Measurements from ENCODE around the gene KCNJ9. TPM values are rescaled to one million over a fixed set of nuclear protein-coding genes. Genes with fewer than 3 reads are reported as not detected.

Gene KCNJ9
- total and polyA plus RNA-seq, 2 donors (not counting 3 experiments of a cell fraction or from before 2014, with no cell fraction given), result not detected

GRCh38 chr1:160133990-160134770 is 52.8 kb downstream of the KCNJ9 start:
- no TSS peak for BruUV-seq (replicated peaks)
- H3K9me3 ChIP-seq (replicated peaks; ENCODE audit: control insufficient read depth, insufficient read depth, low read length), result no peaks in the 10 kb centered on the region
- DNase-seq (ENCODE audit: low read depth, low spot score) (no peak), FAIRE-seq (no peak)
- H3K4me1 ChIP-seq (ENCODE audit: control insufficient read depth, extremely low read depth, insufficient read depth, low read length), result no peaks in the 10 kb centered on the region
- intact Hi-C loops (cut with micrococcal nuclease), result no loop called here
- no peak overlapping the region for H2AFZ ChIP-seq (ENCODE audit: low read depth, low read length)
- H3K4me2 ChIP-seq (ENCODE audit: insufficient read depth, low read length), result no peak overlapping the region
- no peaks in the 10 kb centered on the region for H3K36me3 ChIP-seq (ENCODE audit: control insufficient read depth in 2 of 2, extremely low read depth in 1 of 2, insufficient read depth in 2 of 2, low read length in 2 of 2)
- no peaks in the 10 kb centered on the region for H3K79me2 ChIP-seq (ENCODE audit: control insufficient read depth, insufficient read depth, low read length)
- no peaks in the 10 kb centered on the region for H4K20me1 ChIP-seq (replicated peaks; ENCODE audit: control insufficient read depth, extremely low read depth, insufficient read depth, low read length)
- no peaks in the 10 kb centered on the region for H3K9me1 ChIP-seq (replicated peaks; ENCODE audit: control insufficient read depth, extremely low read depth, insufficient read depth, low read length)
- ChIA-PET CTCF (no interaction called here), POLR2A (no interaction called here)
- H3K9ac ChIP-seq (replicated peaks; ENCODE audit: extremely low read depth, insufficient read depth, low read length), result no peak overlapping the region
- no peaks in the 10 kb centered on the region for H3K27me3 ChIP-seq (ENCODE audit: control insufficient read depth in 2 of 2, insufficient read depth in 2 of 2, low read length in 2 of 2)
- no peak overlapping the region for H3K27ac ChIP-seq (ENCODE audit: insufficient read depth, low read depth, low read length)
- H3K4me3 ChIP-seq (replicated peaks in 1 of 3; ENCODE audit: insufficient read depth in 1 of 3, low read depth in 1 of 3, low read length in 3 of 3), result no peak overlapping the region
- dilution Hi-C loops (cut with MboI; ENCODE audit: extremely low pct_ligation_motif_present, low sequenced_read_pairs), result no loop called here
- TF ChIP-seq FOS (IDR thresholded peaks at IDR 0.05; ENCODE audit: borderline replicate concordance, insufficient read depth, low read length) (no peak), CTCF (IDR thresholded peaks at IDR 0.05; ENCODE audit: extremely low read depth in 1 of 2, insufficient read depth in 1 of 2, low read depth in 1 of 2, low read length in 2 of 2) (no peak), GATA2 (IDR thresholded peaks at IDR 0.05; ENCODE audit: insufficient read depth, insufficient read length, low read depth, low read length) (no peak), EZH2 (IDR thresholded peaks at IDR 0.05; ENCODE audit: borderline replicate concordance, low read depth, low read length, severe bottlenecking) (no peak), POLR2AphosphoS5 (IDR thresholded peaks at IDR 0.05; ENCODE audit: insufficient read depth, low read depth, low read length) (no peak), POLR2A (IDR thresholded peaks at IDR 0.05; ENCODE audit: low read depth, low read length) (no peak), MYC (IDR thresholded peaks at IDR 0.05; ENCODE audit: low read depth, low read length) (no peak), JUN (IDR thresholded peaks at IDR 0.05; ENCODE audit: borderline replicate concordance, insufficient read depth, insufficient read length, low read depth) (no peak)
- TF ChIP-seq, protein P1, sequence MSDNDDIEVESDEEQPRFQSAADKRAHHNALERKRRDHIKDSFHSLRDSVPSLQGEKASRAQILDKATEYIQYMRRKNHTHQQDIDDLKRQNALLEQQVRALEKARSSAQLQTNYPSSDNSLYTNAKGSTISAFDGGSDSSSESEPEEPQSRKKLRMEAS (IDR thresholded peaks at IDR 0.05; ENCODE audit: insufficient read depth, insufficient read length), result no peak
